Mammary microvascular endothelial cell (primary cell): Measurements from ENCODE around the gene AKIRIN1. TPM values are rescaled to one million over a fixed set of nuclear protein-coding genes. Genes with fewer than 3 reads are reported as not detected.

Experiments used
- total RNA-seq: library from RNA; depleted of rRNA; stranded (reverse); fragments of >200 nt; gene quantifications from 2 replicates; pipeline ENCODE4 v1.2.3, GENCODE V29; 2015

AKIRIN1 gene, protein sequence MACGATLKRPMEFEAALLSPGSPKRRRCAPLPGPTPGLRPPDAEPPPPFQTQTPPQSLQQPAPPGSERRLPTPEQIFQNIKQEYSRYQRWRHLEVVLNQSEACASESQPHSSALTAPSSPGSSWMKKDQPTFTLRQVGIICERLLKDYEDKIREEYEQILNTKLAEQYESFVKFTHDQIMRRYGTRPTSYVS
- total RNA-seq, result 31.0 and 31.4 TPM in 2 replicates

DNA sequence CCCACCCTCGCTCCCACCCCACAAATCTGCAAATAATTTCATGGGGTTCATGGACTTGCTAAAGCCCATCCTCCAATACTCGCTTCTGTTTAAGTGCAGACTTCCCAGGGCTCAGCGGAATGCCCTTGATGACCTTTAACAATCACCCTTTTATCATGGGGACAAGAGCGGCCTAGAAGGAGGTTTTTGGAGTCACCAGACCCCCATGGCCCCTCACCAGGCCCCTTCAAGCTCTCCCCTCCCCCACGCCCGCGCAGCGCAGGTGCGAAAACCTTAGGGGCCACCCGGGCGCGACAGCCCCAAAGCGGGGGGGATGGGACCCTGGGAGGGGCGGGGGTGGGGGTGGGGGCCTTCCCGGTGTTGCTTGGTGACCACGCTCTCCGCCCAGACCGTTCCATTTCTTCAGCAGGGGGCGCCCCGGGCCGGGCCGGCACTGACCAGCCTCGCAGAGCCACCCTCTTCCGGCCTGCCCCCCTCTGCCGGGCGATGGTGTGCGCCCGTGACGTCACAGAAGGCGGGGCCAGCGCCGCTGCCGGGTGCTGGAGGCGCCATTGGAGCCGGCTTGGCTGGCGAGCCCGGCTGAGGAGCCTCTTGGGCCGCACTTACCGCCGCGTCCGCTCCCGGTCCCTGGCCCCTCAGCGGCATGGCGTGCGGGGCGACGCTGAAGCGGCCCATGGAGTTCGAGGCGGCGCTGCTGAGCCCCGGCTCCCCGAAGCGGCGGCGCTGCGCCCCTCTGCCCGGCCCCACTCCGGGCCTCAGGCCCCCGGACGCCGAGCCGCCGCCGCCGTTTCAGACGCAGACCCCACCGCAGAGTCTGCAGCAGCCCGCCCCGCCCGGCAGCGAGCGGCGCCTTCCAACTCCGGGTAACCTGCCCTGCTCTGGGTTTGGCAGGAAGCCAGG is at the start of gene AKIRIN1:
AKIRIN1 (plus strand) TSS at position 539 of the 900 bp plus-strand sequence; CDS start at position 644, 105 bp downstream.

DNA sequence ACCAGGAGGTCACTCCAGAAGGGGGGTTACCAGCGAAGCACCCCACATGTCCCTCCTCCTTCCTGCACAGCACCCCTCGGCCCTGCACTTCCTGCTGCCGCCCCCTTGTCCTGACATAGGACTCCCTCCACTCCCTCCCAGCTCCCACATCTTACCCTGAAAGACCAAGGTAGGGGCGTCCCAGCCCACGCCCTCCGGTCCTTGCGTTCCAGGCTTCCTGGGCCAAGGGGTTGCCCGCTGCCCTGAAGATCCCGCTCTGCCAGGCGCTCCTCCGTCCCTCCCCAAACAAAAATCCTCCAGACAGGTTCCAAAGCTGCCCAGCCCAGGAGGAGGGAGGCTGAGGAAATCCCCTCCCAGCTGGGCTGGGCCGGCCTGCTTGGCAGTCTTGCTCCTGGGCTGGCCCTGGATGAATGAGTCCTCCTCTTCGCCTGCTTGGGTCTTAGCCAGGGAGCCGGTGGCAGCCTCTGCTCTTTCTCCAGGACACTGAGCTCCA is 49.5 kb upstream of the AKIRIN1 start, which contains the start of gene RHBDL2:
RHBDL2 (minus strand) TSS at position 304 of the 493 bp plus-strand sequence. CDS start 22,618 bp downstream, outside the sequence.

DNA sequence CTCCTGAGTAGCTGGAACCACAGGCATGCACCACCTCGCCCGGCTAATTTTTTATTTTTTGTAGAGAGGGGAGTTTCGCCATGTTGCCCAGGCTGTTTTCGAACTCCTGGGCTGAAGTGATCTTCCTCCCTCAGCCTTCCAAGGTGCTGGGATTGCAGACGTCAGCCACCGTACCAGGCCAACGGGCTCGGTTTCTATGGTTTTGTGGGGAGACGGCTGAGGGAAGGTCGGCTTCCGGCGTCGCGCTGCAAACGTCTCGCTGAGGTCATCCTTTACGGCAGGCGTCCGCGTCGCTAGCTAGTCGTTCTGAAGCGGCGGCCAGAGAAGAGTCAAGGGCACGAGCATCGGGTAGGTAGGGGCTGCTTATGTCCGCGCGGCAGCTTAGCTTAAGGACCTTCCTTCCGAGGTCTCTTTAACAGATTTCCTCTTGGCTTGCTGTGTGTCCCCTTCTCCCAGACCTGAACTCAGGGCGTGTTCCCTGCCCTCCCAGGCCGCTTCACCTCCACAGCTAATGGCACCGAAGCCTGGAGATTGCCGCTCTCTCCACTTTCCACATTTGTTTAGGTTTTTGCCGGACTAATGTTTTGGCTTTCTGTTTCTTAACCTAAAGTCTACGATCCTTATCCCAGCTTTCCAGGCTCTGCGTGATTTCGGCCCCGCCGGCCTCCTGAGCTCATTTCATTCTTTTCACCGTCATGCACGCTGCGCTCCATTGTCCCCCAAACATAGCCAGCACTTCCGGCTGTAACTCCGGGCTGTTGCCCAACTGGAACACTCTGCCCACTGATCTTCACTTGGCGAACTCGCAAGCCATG is 35.2 kb downstream of the AKIRIN1 start, which contains the start of gene NDUFS5:
NDUFS5 (plus strand) TSS at position 300 of the 815 bp plus-strand sequence. CDS start 2,375 bp downstream, outside the sequence.

Other genes with a start within 250 kb of the AKIRIN1 start
- 20.0 and 20.8 TPM in 2 replicates for gene RRAGC, start 131.5 kb upstream of the AKIRIN1 start, total RNA-seq
- gene MYCBP, start 117.9 kb upstream of the AKIRIN1 start, total RNA-seq, result 22.0 and 27.0 TPM in 2 replicates
- gene GJA9, start 109.7 kb upstream of the AKIRIN1 start, total RNA-seq, result not detected in 2 replicates
- gene RHBDL2, start 49.4 kb upstream of the AKIRIN1 start, total RNA-seq, result 0.59 and 0.87 TPM in 2 replicates
- gene NDUFS5, start 35.1 kb downstream of the AKIRIN1 start, total RNA-seq, result 603 and 667 TPM in 2 replicates
- 195 and 209 TPM in 2 replicates for gene MACF1, start 213.4 kb downstream of the AKIRIN1 start, total RNA-seq